GM21576 (cell line): Measurements from ENCODE around the gene NREP.

Source experiments
- ATAC-seq: cut with Tn5 transposase; IDR thresholded peaks from one replicate; pipeline ENCODE4 v1.9.1; 2021; ENCODE audit warnings: mild to moderate bottlenecking, moderate library complexity; ENCODE audit not compliant: unreplicated experiment

NREP gene

DNA sequence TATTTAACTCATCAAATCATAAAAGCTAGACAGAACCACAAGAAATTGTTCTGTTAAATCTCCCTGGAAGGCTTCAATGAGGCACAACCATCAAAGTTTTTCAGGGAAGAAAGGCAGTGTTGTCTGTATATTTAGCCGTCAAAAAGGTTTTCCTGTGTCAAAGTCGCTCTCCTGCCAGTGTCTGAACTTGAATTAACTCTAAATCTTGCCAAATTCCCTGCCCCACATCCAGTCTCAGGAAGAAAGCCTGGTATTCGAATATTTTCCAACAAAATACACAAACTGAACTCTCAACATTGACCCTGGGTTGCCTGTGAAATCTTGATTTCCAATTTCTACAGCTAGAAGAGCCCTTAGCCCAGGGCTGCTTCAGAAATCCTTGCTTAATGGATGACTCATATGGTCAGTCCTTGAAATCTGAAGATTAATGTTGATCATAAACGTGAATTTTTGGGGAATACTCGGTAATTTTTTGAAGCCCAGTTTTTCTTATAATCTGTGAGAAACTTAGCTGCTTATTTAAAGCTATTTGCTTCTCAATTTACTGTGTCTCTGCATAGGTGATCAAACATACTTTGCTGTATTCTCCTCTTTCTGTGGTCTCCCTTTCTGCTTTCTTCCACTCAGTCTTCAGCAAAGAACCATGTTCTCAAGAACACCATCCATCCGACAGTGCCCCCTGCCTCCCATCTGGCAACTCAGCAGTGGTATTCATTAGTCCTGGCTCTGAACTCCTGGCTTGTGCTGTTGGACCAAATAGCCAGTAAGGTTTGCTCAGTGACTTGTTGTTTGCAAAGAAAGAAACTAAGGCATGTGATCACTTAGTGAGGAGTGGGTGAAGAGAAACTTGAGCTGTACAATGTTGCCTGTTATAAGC, 58.9 kb downstream of the NREP start:
- no peak for ATAC-seq

DNA sequence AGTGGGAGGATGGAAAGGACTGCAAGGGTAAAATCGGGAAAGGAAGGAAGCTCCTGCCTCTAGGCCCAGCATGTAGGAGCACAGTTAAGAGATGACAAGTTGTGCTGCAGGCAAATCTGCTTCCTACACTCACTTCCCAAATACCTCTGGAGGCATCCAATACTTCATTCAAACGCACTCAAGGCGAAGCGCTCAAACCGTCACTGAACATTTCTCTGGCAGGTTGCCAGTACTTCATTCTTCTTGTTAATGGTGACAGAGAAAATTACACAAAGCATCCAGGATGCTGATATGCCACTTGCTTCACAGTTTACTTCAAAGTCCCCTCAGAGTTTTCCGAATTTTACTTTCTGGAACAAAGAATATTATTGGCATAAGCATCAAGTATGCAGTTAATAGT, 59.8 kb downstream of the NREP start:
- no peak for ATAC-seq

DNA sequence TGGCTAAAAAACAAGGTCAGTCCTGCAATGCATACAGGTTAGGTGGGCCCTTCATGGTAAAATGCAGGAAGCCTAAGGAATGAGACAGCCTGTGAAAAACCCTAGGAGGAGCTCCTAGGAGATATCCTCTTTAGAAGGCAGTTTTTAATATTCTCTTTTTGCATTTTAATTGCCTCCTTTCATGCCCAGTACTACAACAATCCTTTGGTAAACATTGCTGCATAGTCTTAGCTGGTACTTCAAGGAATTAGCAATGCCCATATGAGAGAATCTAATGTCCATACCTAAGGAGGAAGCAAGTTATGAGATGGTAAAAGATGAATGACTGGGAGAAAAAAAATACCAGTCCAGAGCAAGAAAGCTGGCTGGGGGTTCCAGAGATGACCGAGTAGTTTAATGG, 61.0 kb downstream of the NREP start:
- no peak for ATAC-seq

DNA sequence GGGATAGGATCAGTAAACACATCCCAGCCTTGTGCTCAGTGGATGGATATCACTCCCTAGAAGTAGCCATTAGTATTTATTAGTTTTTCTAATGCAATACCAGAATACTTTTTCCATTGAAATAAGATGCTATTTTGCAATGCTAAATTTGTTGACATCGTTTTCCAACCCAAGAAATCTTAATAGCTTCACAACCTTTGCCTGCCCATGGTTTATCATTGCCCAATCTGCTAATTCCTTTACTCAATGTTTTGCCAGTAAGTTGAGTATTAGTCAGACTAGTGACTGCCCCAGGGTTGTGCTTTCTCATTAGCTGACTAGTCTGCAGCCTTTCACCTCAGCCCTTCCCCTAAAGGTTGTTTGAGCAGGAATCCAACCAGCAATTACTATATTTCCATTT, 62.9 kb downstream of the NREP start:
- no peak for ATAC-seq

DNA sequence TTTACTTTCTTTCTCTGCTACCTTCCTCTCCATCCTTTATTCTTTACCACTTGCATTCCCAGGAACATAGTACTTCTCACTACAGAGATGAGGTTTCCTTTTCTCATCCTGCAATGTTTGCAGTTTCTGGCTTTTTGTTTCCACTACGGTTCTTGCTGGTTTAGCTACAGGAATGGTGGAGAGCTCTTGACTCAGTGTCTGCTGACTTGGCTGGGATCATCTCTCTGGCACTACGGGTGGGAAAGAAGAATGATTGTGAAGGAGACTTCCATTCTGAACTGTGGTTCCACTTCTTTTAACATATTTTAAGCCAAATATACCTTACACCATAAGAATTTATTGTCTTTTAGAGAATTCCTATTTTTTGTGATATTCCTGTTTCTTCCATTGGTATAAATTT, 65.1 kb downstream of the NREP start:
- no peak for ATAC-seq

DNA sequence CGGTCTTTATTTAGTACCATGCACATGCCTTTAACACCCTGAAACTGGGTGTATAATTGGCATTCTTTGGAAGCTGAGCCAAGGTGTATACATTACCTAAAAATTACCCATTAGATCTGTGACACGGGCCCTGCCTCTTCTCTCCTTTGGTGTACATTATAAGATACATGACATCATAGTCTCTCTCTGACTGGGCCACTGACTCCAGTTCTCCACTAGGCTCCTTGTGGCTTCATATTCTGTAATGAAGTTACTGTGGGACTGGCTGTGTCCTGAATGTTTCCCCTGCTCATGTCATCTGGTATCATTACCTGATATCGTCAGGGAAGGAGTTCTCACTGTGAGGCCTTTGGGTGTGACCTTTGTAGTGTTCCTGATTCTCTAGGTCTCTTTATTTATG, 65.5 kb downstream of the NREP start:
- no peak for ATAC-seq

- no peak for ATAC-seq
Observed at GRCh38 chr5:111689357-111689935, 67.5 kb downstream of the NREP start.

- ATAC-seq: no peak
Observed at GRCh38 chr5:111685969-111686368, 71.0 kb downstream of the NREP start.

- no peak for ATAC-seq
Observed at GRCh38 chr5:111682641-111683040, 74.4 kb downstream of the NREP start.

- ATAC-seq: no peak
Observed at GRCh38 chr5:111682121-111682520, 74.9 kb downstream of the NREP start.

- ATAC-seq: no peak
Observed at GRCh38 chr5:111681414-111682120, 75.4 kb downstream of the NREP start.

DNA sequence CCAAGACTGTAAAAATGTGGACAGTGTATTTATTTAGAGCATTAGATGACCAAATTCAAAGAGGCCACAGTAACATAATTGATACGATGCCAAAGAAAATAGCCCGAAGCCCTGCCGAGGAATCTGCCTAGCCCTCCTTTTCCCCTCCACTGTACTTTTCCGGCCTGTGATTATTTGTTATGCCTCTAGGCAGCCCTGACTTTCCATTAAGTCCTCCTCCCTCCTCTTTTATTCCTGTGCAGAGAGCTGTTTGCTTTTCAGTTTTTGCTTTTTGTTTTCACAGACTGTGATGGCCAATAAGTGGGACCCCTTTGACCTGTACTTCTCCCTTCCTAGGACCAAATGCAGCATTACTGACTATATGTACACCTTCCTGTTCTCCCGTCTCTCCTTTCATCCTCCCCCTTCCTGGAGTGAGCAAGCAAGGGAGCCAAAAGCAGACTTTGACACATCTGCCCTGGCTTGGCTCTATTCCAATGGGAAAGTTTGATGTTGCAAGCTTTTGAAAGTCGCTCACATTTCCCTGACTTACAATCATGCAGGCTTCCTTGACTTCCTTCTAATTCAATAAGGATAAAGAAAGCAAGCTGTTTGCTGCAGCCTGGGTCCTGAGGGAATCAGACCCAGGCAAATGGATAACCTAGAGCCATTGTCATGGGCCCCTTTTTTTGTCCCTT, 76.1 kb downstream of the NREP start:
- ATAC-seq: no peak

DNA sequence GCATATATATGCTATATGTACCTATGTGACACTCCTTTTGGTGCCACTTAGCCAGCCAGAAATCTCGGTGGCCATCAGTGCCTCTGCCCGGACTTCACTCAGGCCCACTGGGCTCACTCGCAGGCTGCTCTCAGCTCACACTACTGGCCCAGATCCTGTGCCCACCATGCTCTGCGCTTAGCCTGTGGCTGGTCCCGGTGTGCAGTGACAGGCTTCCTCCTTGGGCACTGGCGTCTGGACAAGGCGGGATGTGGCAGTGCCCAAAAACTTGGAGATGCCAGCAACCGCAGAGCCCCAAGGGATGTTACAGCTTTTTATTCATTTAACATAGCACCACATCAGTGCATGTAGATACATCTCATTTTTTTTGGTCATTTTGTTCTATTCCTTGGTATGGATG, 77.4 kb downstream of the NREP start:
- ATAC-seq: no peak
